Fibroblast of lung (primary cell): ENCODE results near the gene BTBD16.

ENCODE experiments used
- CTCF ChIP-seq, 2 donors: IDR thresholded peaks in 1 of 2; conservative IDR thresholded peaks in 1 of 2; 1 replicate in 1 of 2; 2 replicates in 1 of 2; pipeline ENCODE4 v1.5.1; 2011 to 2012; ENCODE audit warnings: low read length in 2 of 2, control low read depth in 1 of 2, inconsistent platforms in 1 of 2, low read depth in 1 of 2, mild to moderate bottlenecking in 1 of 2
- EZH2 ChIP-seq: IDR thresholded peaks from 2 replicates; pipeline ENCODE4 v1.5.1; 2012; ENCODE audit warnings: low read length, control low read depth, mild to moderate bottlenecking; ENCODE audit errors: missing control alignments

DNA sequence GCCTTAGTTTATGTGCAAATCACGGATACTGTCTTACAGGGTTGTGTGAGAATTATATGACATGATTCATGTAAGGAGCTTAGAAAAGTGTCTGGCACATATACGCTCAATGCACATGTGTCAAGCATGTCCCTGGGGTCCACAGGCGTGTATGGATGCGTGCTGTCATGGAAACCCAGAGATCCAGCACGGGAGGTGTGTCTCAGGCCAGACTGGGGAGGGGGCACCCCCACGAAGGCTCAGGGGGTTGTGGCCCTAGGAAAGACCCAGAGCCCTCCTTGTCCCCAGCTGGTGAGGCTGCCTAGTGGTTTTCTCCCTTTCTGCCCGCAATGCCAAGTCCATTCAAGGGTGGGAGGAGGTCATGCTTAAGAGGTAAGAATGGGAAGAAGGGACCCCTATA, 9.1 kb downstream of the BTBD16 start:
- TF ChIP-seq CTCF (conservative IDR thresholded peaks at IDR 0.05 in 1 of 2, IDR thresholded peaks at IDR 0.05 in 1 of 2; ENCODE audit: low read depth in 1 of 2, low read length in 2 of 2) (no peak), EZH2 (no peak)
